Loucy (cell line): Measurements from ENCODE around the gene NEU4.

Experiments used
- EZH2phosphoT487 ChIP-seq: fragments of 200-600 bp; IDR thresholded peaks from 2 replicates; pipeline ENCODE4 v1.6.1; 2018; ENCODE audit warnings: antibody characterized with exemption, mild to moderate bottlenecking, moderate library complexity, borderline replicate concordance
- TF ChIP-seq, protein P1 (sequence below): fragments of 200-600 bp; sonication (generic); conservative IDR thresholded peaks from 2 replicates; pipeline ENCODE4 v1.5.1; 2014; ENCODE audit warnings: mild to moderate bottlenecking, antibody characterized with exemption, low read length

- TF ChIP-seq, protein P1, sequence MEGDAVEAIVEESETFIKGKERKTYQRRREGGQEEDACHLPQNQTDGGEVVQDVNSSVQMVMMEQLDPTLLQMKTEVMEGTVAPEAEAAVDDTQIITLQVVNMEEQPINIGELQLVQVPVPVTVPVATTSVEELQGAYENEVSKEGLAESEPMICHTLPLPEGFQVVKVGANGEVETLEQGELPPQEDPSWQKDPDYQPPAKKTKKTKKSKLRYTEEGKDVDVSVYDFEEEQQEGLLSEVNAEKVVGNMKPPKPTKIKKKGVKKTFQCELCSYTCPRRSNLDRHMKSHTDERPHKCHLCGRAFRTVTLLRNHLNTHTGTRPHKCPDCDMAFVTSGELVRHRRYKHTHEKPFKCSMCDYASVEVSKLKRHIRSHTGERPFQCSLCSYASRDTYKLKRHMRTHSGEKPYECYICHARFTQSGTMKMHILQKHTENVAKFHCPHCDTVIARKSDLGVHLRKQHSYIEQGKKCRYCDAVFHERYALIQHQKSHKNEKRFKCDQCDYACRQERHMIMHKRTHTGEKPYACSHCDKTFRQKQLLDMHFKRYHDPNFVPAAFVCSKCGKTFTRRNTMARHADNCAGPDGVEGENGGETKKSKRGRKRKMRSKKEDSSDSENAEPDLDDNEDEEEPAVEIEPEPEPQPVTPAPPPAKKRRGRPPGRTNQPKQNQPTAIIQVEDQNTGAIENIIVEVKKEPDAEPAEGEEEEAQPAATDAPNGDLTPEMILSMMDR: peak; percentile 33
- TF ChIP-seq EZH2phosphoT487: no peak
Measured at GRCh38 chr2:241836292-241836691, 27.3 kb downstream of the NEU4 start.
